Measurements from ENCODE around the gene BICC1. TPM values are rescaled to one million over a fixed set of nuclear protein-coding genes. Genes with fewer than 3 reads are reported as not detected.
A peak's percentile ranks its signal among the peaks of the same experiment; 100 is the strongest.

Gene BICC1
- total and polyA plus RNA-seq, 4 donors = 0.82 to 6.1 (median 4.5) TPM

DNA sequence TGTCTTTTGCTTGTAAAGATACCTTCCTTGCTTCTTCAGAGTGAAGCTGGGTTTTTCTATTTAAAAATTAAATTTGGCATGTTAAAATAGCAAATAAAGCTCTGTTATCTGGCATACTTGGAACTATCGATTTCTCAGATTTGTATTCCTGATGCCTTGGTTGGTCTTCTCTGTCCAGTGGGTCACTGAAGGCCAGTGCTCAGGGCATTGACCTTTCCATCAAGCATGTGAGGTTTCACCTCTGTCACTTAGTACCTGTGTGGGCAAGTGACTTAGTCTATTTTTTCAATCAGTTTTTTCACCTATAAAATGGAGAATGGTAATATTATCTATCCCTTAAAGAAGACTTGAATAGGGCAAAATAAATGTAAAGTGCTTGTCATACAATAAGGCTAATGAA is 311.3 kb downstream of the BICC1 start:
- Histone ChIP-seq H3K27ac (ENCODE audit: low read depth in 1 of 2, low read length in 2 of 2) (no peak overlapping the region), H3K4me3 (ENCODE audit: low read depth in 1 of 3, low read length in 3 of 3) (no peak overlapping the region), H3K27me3 (ENCODE audit: control insufficient read depth in 4 of 4, insufficient read depth in 4 of 4, low read length in 3 of 4) (no peaks in the 10 kb centered on the region), H3K9ac (ENCODE audit: low read depth in 1 of 2, low read length in 2 of 2) (no peak overlapping the region), H3K9me3 (ENCODE audit: control insufficient read depth in 4 of 4, low read length in 3 of 4) (no peaks in the 10 kb centered on the region), H3K36me3 (ENCODE audit: control insufficient read depth in 4 of 4, insufficient read depth in 3 of 4, low read depth in 1 of 4, low read length in 3 of 4) (peaks cover 0 to 2% (median 0%) of the 10 kb centered on the region in 4 donors), H3K4me1 (ENCODE audit: control insufficient read depth in 4 of 4, insufficient read depth in 4 of 4, low read length in 3 of 4) (peaks cover 0 to 28% (median 27%) of the 10 kb centered on the region in 4 donors)
- TF ChIP-seq RXRA (IDR thresholded peaks at IDR 0.05) (peak; percentile 93 to 94), SP1 (IDR thresholded peaks at IDR 0.05) (peak; percentile 14), MAX (IDR thresholded peaks at IDR 0.05) (peak; percentile 7), JUND (IDR thresholded peaks at IDR 0.05) (peak in 1 of 2 donors; percentile 20), HNF4A (conservative IDR thresholded peaks at IDR 0.05) (peak; percentile 57 to 60), FOXA1 (IDR thresholded peaks at IDR 0.05) (no peak), RAD21 (IDR thresholded peaks at IDR 0.05) (peak in 1 of 2 donors; percentile 29), NR2F2 (IDR thresholded peaks at IDR 0.05) (no peak)
- DNase-seq (ENCODE audit: low spot score) = no peak
- WGBS = 36% methylated on average over 1 of the region's 1 CpG

- no peak for TF ChIP-seq RXRA (IDR thresholded peaks at IDR 0.05)
- TF ChIP-seq GABPA (IDR thresholded peaks at IDR 0.05 in 1 of 2, conservative IDR thresholded peaks at IDR 0.05 in 1 of 2) = no peak
- TF ChIP-seq FOXA2 (IDR thresholded peaks at IDR 0.05) = no peak
- TF ChIP-seq HNF4G (IDR thresholded peaks at IDR 0.05) = no peak
- TF ChIP-seq, protein P1, sequence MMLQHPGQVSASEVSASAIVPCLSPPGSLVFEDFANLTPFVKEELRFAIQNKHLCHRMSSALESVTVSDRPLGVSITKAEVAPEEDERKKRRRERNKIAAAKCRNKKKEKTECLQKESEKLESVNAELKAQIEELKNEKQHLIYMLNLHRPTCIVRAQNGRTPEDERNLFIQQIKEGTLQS (IDR thresholded peaks at IDR 0.05) = no peak
- no peak for TF ChIP-seq JUND (IDR thresholded peaks at IDR 0.05)
- TF ChIP-seq NR2F2 (IDR thresholded peaks at IDR 0.05) = no peak
- no peak for TF ChIP-seq REST (IDR thresholded peaks at IDR 0.05)
- no peak for TF ChIP-seq FOXA1 (IDR thresholded peaks at IDR 0.05)
- no peak for TF ChIP-seq YY1 (IDR thresholded peaks at IDR 0.05)
- no peak for TF ChIP-seq MAX (IDR thresholded peaks at IDR 0.05)
- TF ChIP-seq EGR1 (IDR thresholded peaks at IDR 0.05; ENCODE audit: low read depth in 2 of 2) = no peak
- TF ChIP-seq, protein P2, sequence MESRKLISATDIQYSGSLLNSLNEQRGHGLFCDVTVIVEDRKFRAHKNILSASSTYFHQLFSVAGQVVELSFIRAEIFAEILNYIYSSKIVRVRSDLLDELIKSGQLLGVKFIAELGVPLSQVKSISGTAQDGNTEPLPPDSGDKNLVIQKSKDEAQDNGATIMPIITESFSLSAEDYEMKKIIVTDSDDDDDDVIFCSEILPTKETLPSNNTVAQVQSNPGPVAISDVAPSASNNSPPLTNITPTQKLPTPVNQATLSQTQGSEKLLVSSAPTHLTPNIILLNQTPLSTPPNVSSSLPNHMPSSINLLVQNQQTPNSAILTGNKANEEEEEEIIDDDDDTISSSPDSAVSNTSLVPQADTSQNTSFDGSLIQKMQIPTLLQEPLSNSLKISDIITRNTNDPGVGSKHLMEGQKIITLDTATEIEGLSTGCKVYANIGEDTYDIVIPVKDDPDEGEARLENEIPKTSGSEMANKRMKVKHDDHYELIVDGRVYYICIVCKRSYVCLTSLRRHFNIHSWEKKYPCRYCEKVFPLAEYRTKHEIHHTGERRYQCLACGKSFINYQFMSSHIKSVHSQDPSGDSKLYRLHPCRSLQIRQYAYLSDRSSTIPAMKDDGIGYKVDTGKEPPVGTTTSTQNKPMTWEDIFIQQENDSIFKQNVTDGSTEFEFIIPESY (IDR thresholded peaks at IDR 0.05) = no peak
- TF ChIP-seq RAD21 (IDR thresholded peaks at IDR 0.05) = no peak
- TF ChIP-seq, protein P3, sequence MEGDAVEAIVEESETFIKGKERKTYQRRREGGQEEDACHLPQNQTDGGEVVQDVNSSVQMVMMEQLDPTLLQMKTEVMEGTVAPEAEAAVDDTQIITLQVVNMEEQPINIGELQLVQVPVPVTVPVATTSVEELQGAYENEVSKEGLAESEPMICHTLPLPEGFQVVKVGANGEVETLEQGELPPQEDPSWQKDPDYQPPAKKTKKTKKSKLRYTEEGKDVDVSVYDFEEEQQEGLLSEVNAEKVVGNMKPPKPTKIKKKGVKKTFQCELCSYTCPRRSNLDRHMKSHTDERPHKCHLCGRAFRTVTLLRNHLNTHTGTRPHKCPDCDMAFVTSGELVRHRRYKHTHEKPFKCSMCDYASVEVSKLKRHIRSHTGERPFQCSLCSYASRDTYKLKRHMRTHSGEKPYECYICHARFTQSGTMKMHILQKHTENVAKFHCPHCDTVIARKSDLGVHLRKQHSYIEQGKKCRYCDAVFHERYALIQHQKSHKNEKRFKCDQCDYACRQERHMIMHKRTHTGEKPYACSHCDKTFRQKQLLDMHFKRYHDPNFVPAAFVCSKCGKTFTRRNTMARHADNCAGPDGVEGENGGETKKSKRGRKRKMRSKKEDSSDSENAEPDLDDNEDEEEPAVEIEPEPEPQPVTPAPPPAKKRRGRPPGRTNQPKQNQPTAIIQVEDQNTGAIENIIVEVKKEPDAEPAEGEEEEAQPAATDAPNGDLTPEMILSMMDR (IDR thresholded peaks at IDR 0.05; ENCODE audit: low read depth, low read length, missing input control) = no peak
- TF ChIP-seq HNF4A (conservative IDR thresholded peaks at IDR 0.05) = no peak
- Histone ChIP-seq H3K27me3 (ENCODE audit: control insufficient read depth in 4 of 4, insufficient read depth in 4 of 4, low read length in 3 of 4) (no peaks in the 10 kb centered on the region), H3K9ac (ENCODE audit: low read depth in 1 of 2, low read length in 2 of 2) (no peak overlapping the region), H3K4me1 (ENCODE audit: control insufficient read depth in 4 of 4, insufficient read depth in 4 of 4, low read length in 3 of 4) (peaks cover 0 to 24% (median 23%) of the 10 kb centered on the region in 4 donors), H3K9me3 (ENCODE audit: control insufficient read depth in 4 of 4, low read length in 3 of 4) (no peaks in the 10 kb centered on the region), H3K4me3 (ENCODE audit: low read depth in 1 of 3, low read length in 3 of 3) (no peak overlapping the region), H3K36me3 (ENCODE audit: control insufficient read depth in 4 of 4, insufficient read depth in 3 of 4, low read depth in 1 of 4, low read length in 3 of 4) (peaks cover 0 to 2% (median 0%) of the 10 kb centered on the region in 4 donors), H3K27ac (ENCODE audit: low read depth in 1 of 2, low read length in 2 of 2) (no peak overlapping the region)
- WGBS = 95% methylated on average over 2 of the region's 2 CpGs
- no peak for DNase-seq (ENCODE audit: low spot score)
Observed at GRCh38 chr10:58824396-58824795, 311.7 kb downstream of the BICC1 start.

Data from liver (tissue), 9 donors.